SHP77 (cell line): ENCODE results near the gene SMYD3.
A peak's percentile ranks its signal among the peaks of the same experiment; 100 is the strongest.
"Not testable (repeated sequence)": the region's sequence is repeated elsewhere in the genome, so short reads cannot be mapped to it uniquely, and the experiment has no call there.

Experiments
- DNase-seq, 2 experiments: peaks; one replicate each; lab custom pipeline; 2025; lab: John Stamatoyannopoulos, UW

Gene SMYD3

DNA sequence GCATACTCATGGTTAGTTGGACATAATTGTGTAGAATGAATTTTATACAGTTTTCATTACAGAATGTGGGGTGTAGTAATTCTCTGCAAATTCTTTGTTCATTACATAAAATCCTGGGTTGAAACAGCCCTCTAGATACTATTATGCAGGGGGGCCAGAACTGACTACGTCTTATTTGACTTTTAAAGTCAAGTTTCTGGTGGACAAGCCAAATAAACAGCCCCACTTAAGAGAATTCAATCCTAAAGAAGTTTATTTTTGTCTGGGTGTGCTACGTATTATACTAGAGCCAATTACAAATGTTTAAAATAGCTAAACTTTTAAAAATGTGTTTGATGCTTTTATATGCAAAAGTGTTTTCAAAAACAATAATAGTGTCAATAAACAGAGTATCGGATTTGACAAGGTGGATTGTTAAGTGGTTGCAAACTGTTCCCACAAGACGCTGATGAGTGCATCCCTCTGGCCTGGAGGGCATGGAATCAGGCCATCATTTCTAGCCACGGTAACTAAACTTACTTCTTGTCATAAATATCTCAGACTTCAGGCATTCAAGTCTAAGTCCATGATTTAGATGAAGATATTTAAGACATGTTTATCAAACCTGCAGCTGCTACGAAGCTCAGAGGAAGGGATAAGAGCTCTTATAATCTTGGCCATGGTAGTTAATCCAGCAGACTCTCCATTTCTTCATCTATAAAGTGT, 706.0 kb downstream of the SMYD3 start:
- DNase-seq, result no peak

DNA sequence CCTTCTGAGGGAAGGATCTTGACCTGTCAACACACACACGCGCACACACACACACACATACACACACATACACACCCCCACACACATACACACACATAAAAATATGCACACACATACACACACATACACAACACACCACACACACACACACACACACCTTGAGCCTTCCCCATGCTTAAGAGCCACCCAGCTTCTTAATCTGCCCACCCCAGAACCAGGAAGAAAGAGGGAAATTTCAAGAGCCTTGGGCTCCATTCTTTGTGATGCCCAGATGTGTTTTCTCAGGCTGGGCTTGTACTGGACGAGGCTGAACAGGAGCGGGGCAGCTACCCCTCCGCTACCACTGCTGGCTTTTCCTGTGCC, 708.7 kb downstream of the SMYD3 start:
- DNase-seq, result no peak

DNA sequence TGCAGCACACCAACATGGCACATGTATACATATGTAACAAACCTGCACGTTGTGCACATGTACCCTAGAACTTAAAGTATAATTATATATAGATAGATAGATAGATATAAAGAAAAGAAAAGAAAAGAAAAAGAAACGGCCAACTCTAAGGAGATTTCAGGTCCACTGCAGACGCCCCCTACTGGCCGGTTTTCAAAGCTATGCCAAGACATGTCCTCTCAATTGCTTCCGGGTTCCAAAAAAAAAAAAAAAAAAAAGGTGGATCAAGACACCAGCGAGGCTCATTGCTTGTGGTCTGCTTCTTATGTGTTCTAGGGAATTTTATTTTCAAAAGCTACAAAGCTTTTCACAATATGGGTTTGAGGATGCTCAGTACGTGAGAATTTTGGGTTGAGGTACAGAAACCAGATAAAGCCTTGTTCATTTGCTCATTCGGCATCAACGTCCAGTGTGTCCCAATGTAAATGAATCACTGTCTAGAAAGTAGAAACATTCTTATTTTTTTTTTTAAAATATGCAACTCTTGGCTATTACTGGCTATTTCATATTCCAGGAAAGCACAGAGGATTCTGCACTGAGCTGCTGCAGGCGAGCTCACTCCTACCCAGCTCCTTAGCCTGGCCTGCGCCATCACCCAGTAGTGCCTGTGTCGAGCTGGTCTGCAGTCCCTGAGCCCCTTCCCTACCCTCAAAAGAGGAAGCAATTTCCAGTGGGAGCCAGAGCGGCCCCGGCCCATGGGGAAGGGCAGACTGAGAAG, 709.3 kb downstream of the SMYD3 start:
- DNase-seq, result peak in 1 of 2 experiments; percentile 7

DNA sequence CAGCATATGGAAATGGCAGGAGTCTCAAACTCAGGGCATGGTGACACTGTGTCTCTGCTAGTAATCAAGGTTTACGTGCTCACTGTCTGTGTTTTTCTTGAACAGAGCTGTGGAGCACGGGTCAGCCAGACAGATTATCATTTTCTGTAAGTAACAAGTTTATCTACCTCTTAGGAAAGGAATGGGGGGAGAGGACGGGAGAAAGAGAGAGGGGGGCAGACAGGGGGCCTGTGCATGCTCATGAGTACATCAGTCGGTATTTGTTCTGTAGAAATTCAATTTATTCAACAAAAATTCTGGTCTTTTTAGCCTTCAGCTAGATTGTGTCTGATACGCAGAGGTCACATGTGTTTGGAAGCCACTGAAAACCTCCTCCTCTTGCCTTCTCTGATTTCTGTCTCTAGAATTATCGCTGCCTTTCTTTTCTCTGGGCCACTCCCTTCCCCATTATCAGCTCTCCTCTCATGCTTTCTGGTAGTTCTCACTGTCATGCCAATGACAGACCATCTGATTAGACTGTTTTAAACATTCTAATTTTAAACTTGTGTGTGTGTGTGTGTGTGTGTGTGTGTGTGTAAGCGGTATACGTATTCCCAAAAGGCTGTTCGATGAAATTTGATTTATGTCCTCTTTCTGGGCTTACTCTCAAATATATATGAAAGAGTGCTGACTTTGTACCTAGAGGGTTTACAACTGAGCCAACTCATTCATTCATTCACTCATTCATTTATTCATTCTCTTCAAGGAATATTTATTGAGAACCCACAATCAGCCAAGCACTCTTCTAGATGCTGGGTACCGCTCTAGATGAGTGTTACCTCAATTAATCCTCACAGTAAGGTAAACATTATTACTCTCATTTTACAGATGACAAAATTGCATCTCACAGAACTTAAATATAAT, 715.4 kb downstream of the SMYD3 start:
- no peak for DNase-seq

DNA sequence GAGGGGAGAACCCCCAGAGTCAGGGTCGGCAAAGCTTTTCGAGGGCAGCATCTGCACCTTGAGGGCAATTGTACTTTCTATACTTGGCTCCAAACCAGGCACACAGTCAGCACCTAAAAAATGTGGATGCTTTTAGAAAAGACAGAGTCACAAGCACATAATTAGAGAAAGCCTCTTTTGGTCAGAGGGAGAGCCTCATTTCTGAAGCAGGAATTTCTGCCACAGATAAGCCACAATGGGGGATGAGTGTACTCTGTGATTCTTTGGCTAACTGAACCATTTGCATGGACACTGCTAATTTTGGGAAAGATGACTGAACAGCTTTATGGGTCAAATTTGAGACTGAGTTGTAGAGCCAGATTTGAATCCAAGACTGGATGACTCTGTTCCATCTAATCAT, 716.6 kb downstream of the SMYD3 start:
- no peak for DNase-seq

DNA sequence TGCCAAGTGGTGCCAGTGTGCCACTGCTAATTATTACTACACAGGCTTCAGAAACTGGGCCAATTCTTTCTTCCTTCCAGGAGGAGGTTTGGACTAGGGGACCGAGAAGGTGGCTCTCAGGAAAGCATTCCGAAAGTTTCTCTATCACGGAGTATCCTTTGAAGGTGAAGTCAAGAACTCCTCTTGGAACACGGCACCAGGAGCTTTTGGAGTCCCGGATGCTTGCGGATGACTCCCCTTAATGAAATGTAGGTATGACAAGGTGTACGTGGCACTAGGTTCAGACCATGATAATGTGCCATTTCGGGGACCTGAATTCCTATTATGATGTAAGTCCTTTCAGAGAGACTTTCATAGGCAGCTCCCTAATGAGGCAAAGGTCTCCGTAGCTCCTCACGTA, 718.2 kb downstream of the SMYD3 start:
- DNase-seq, result no peak

DNA sequence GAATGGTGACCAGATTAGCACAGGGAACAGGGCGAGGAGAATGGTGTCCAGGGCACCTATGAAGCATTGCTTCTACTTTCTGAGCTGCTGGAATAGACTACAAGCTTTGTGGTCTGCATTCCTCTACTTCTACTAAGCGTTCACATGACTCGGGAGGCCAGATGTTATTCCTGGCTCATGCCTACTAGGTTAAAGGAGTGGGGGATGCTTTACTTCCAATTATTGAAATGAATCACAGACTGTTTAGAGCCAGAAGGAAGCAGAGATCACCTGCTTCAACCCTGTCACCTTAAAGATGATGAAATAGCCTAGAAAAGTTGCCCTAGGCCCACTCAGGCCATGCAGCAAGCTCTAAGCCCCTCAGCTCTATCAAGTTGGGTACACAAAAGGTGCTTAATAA, 718.8 kb downstream of the SMYD3 start:
- no peak for DNase-seq

DNA sequence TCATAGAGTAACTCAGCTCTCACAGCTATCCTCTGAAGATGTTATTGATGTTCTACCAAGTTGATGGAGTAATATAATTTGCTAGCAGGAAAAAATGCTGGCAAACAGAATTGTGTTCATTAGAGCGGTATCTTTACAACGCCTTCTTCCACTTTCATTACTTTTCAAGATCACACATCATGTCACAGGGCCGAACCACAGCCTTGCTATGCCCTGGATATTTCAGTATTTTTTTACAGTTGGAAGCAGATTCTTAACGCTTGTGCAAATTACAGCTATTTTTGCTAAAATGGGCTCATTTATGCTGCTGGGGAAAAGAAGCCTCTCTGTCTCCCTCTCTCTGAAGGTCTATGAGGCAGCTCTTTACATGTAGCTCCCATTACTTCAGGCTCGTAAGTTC, 720.1 kb downstream of the SMYD3 start:
- DNase-seq, result no peak

DNA sequence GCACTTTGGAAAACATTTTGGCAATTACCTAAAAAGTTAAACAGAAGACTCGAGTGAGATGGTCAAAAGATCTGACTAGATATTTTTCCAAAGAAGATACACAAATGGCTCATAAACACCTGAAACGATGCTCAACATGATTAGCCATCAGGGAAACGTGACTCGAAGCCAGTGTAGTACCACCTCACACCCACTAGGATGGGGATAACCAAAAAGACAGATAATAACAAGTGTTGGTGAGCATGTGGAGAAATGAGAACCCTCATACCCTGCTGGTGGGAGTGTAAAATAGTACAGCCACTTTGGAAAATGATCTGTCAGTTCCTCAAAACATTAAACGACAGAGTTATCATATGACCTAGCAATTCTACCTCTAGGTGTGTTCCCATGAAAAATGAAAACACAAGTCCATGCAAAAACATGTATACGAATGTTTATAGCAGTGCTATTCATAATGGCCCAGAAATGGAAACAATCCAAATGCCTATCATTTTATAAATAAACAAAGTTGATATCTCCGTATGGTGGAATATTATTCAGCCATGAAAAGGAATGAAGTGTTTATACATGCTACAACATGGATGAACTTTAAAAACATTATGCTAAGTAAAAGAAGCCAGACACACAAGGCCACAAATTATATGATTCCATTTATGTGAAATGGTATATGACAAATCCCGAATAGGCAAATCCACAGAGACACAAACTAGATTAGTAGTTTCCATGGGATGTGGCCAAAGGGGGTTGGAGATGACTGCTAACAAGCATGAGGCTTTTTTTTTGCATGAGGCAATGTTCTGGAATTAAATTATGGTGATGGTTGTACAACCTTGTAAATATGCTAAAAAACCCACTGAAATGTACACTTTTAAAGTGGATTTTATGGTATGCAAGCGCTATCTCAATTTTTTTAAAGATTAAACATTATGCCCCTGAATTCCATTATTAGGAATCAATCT, 727.0 kb downstream of the SMYD3 start:
- no peak for DNase-seq

DNA sequence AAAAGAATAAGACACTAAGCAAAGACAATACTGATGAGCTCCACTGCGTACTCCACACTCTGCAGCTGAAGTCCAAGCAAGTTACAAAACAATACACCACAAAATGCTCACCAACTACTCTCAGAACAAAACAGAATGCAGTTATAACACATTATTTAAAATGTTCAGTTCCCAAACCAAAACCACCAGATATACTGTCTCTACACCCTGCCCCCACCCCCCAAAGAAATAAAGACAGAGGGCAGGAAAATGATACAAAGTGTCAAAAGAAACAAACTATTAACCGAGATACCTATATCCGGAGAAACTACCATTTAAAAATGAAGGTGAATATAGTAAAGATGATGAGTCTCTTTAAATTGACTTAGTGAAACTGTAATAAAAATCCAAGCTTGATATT, 729.3 kb downstream of the SMYD3 start:
- no peak for DNase-seq

DNA sequence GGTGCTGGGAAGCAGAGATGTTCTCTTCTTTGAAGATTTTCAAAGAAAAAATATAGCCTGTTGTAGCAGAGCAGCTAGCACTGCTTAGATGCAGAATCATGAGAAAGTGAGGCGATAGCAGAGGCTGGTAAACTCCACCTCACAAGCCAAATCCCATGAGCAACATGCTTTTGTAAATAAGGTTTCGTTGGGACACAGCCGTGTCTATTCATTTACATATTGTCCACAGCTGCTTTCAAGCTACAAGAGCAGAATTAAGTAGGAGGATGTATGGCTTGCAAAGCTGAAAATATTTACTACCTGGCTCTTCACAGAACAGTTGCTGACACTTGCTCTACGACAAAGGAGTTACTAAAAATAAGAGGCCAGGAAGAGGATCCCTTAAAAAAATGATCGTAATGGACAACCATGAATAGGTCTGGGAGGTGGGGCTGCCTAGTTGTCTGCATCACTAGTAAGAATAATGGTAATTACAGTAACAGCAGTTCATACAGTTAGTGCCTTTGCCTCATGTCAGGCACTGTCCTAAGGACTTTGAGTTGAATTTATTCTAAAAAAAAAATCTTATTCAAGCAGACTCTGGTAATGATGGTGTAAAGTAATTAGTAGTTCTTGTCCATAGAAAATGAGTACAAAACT, 730.3 kb downstream of the SMYD3 start:
- DNase-seq, result no peak

DNA sequence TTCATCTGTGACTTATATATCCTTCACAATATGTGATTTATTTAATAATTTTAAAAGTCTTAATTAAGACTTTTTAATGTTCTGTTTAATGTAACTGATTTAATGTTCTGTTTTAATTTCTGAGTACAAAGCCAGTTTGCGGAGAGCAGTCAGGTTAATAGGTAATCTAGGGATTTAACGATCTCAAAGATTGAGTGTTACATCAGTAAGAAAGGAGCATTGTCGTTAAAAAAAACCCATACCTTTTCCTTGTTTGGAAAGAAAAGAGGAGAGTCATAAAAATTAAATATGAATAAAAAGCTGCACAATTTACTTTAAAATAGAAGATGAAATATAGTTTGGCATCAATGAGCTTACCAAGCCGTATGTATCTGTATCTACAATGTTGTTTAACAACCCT, 730.9 kb downstream of the SMYD3 start:
- DNase-seq, result no peak

DNA sequence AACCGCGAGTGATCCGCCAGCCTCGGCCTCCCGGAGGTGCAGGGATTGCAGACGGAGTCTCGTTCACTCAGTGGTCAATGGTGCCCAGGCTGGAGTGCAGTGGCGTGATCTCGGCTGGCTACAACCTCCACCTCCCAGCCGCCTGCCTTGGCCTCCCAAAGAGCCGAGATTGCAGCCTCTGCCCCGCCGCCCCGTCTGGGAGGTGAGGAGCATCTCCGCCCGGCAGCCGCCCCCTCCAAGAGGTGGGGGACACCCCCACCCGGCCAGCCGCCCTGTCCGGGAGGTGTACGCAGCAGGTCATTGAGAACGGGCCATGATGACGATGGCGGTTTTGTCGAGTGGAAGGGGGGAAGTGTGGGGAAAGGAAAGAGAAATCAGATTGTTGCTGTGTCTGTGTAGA, 732.1 kb downstream of the SMYD3 start:
- not testable (repeated sequence) for DNase-seq

DNA sequence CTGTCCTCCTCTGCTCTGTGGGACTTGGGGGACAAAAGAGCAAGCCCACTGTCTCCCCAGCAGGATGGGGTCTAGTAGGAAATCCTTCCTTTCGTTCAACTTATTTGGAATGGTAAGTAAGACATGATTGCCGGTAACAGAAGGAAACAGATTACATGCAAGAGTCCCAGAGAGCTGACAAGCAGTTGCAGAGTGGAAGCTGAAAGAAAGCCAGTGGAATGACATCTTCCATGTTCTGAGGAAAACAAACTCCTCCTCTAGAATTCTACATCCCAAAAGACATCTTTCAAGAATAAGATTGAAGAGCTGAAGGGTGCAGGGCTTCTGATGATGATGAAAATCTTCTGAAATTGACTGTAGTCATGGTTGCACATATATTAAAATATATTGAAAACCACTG, 732.9 kb downstream of the SMYD3 start:
- no peak for DNase-seq

DNA sequence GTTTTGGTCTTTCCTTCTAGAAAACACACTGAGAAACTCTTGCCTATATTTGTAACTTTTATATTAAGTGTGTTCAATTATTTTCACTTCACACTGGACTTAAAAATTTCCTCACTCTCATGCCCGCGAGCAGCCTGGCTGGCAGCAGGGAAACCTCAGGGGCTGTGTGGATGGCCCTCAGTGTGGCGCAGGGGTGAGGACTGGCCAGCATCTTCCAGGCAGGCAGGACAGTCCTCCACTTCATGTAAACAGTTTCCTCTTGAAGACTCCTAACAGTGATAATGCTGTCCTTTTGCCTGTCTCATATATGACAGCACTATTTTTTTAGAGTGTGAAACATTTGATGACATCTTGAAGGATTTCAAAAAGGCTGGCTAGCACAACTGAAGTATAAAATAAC, 733.7 kb downstream of the SMYD3 start:
- no peak for DNase-seq

DNA sequence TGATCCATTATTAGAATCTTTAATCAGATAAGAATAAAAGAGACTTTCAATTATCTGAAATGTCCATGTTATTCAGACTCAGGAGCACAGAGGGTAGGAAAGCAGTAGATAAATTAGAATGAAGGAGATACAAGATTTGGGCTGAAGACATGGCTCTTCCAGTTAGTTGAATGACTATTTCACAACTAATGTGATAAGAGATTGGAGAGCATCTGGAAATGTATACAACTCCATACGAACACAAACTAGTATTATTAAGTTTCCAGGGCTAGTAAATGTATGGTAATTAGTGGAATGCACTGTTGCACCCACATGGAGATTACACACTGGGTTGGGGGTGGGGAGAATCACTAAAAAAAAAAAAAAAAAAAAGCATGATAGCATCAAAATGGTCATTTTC, 734.3 kb downstream of the SMYD3 start:
- DNase-seq, result no peak

DNA sequence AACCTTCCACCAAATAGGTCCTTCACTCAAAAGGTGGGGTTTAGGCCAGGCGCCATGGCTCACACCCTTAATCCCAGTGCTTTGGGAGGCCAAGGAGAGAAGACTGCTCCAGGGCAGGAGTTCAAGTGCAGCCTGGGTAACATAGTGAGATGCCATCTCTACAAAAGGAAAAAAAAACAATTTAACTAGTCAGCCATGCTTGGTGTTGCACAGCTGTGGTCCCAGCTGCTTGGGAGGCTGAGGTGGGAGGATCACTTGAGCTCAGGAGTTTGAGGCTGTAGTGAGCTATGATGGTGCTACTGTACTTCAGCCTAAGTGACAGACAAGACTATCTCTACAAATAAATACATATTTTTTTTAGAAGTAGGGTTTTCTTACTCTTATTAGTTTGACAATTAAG, 734.8 kb downstream of the SMYD3 start:
- DNase-seq, result no peak

DNA sequence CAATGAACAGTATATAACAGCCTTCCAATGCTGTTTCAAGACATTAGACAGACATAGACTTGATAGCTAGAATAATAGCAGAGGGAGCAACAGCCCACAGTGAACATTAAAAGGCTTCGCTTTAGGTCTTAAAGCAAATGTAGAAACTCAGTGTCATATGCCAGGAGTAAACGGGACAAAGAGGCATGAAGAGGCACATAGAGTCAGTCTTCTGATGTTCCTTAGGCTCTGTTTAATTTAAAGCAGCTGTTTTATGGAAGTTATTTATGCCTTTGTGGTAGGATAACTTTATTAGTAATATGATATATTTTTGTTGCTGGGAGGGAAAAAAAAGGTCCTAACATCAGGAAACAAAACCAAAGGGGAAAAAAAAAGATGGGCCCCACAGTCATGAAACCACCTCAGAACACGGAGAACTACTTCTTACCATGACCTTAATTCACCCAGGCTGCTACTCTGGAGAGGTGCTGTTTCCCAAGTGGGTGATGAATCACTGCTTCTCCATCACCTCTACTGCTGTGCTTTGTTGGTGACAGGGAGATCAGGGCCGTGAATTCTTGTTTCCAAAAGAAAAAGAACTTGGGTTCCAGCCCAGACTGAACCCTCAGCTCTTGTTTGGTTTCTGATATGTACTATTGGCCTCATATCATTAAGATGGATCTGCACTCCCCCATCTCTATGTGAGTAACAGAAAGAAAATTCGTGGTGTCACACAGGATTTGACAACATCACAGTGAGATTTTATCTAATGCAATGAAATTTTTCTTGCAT, 735.4 kb downstream of the SMYD3 start:
- DNase-seq, result no peak

DNA sequence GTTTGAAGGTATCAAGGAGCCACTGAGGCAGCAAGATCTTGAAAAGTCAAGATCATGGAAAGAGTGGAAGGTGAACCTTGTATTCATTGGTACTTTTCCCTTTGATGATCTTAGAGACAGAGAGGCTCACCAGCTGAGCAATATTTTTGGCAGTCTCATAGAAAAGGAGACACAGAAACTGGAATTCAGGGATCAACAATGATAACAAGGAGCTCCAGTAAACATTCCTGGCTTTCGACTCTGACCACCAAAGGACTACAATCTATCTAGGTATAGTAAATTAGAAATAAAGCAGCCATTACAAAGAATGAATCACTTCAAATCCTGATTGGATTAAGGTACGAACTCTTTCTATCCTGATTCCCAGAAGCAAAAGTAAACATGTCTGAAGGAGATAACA, 736.9 kb downstream of the SMYD3 start:
- DNase-seq, result no peak

DNA sequence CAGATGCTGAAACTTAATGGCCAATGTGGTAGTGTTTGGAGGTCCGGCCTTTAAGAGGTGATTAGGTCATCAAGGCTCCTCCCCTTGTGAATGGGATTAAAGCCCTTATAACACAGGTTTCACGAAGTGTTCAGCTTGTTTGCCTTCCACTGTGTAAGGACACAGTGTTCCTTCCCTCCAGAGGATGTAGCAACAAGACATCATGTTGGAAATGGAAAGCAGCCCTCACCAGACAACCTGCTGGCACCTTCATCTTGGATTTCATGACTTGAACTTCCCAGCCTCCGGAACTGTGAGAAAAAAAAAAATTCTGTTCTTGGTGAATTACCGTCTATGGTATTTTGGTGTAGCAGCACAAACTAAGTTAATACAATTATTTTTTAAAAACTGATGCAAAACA, 738.5 kb downstream of the SMYD3 start:
- no peak for DNase-seq
